IMR-90 (cell line): ENCODE measurements around the gene LOXL4. TPM values are rescaled to one million over a fixed set of nuclear protein-coding genes. Genes with fewer than 3 reads are reported as not detected.

Source experiments
- ATAC-seq: fragments of 200-7000 bp; cut with Tn5 transposase; 2 replicates; pipeline ENCODE4 v1.9.1; 2020; ENCODE audit warnings: low read depth, mild to moderate bottlenecking, moderate library complexity
- BruUV-seq: library from RNA; stranded (reverse); fragments of 400-500 nt; replicated peaks from 2 replicates; lab custom pipeline; 2021; lab: Mats Ljungman, UMichigan
- CTCF ChIA-PET: fragments of 300-600 bp; formaldehyde crosslinking; extraction: SDS; loops from one replicate; lab custom pipeline; 2021; ENCODE audit warnings: antibody characterized with exemption; lab: Yijun Ruan, JAX
- POLR2A ChIA-PET: fragments of 300-600 bp; sonication (Branson Sonifier 250); formaldehyde crosslinking; loops from one replicate; lab custom pipeline; 2022; ENCODE audit warnings: antibody characterized with exemption; ENCODE audit not compliant: unreplicated experiment; lab: Charles Lee
- DNase-seq: peaks from one replicate; pipeline ENCODE4 v3.0.0; 2013
- H2AFZ ChIP-seq: replicated peaks from 2 replicates; pipeline ENCODE3; 2013; ENCODE audit warnings: low read length, mild to moderate bottlenecking; ENCODE audit not compliant: poor library complexity
- H2AK5ac ChIP-seq: 2 replicates; pipeline ENCODE4 v1.6.1; 2013; ENCODE audit warnings: low read depth, low read length, inconsistent platforms
- H2AK9ac ChIP-seq: replicated peaks from 2 replicates; pipeline ENCODE3; 2013; ENCODE audit warnings: mild to moderate bottlenecking, low read depth, low read length, moderate library complexity; ENCODE audit not compliant: poor library complexity
- H2BK120ac ChIP-seq: 2 replicates; pipeline ENCODE4 v1.6.1; 2013; ENCODE audit warnings: low read depth, low read length, inconsistent platforms
- H2BK15ac ChIP-seq: 3 replicates; pipeline ENCODE4 v1.6.1; 2013; ENCODE audit warnings: low read depth, low read length, inconsistent platforms
- H2BK20ac ChIP-seq: 2 replicates; pipeline ENCODE4 v1.6.1; 2013; ENCODE audit warnings: low read depth, mild to moderate bottlenecking, inconsistent platforms, low read length, moderate library complexity
- H2BK5ac ChIP-seq: 2 replicates; pipeline ENCODE4 v1.6.1; 2013; ENCODE audit warnings: mild to moderate bottlenecking, low read depth, low read length, inconsistent platforms; ENCODE audit not compliant: poor library complexity, severe bottlenecking
- H3K14ac ChIP-seq: replicated peaks from 2 replicates; pipeline ENCODE4 v1.6.1; 2013; ENCODE audit warnings: low read depth, low read length, inconsistent platforms
- H3K18ac ChIP-seq: 2 replicates; pipeline ENCODE4 v1.6.1; 2013; ENCODE audit warnings: low read depth, low read length, control low read depth
- H3K23ac ChIP-seq: 2 replicates; pipeline ENCODE4 v1.6.1; 2013; ENCODE audit warnings: low read depth, low read length, inconsistent platforms
- H3K27ac ChIP-seq: 2 replicates; pipeline ENCODE4 v1.5.1; 2013; ENCODE audit warnings: mild to moderate bottlenecking, control low read depth, low read length; ENCODE audit not compliant: insufficient read depth
- H3K27me3 ChIP-seq: 2 replicates; pipeline ENCODE4 v1.6.1; 2013; ENCODE audit warnings: low read length; ENCODE audit not compliant: control insufficient read depth, insufficient read depth
- H3K36me3 ChIP-seq: 2 replicates; pipeline ENCODE4 v1.6.1; 2013; ENCODE audit warnings: low read length, mixed read lengths; ENCODE audit not compliant: control insufficient read depth, insufficient read depth
- H3K4ac ChIP-seq: 2 replicates; pipeline ENCODE4 v1.6.1; 2013; ENCODE audit warnings: low read depth, low read length, inconsistent platforms
- H3K4me1 ChIP-seq: 2 replicates; pipeline ENCODE4 v1.6.1; 2013; ENCODE audit warnings: low read length, mixed read lengths; ENCODE audit not compliant: control insufficient read depth, insufficient read depth
- H3K4me2 ChIP-seq: 2 replicates; pipeline ENCODE4 v1.6.1; 2013; ENCODE audit warnings: low read depth, mild to moderate bottlenecking, control low read depth, low read length, moderate library complexity
- H3K4me3 ChIP-seq: 2 replicates; pipeline ENCODE4 v1.5.1; 2013; ENCODE audit warnings: low read depth, mild to moderate bottlenecking, control low read depth, low read length, moderate library complexity; ENCODE audit not compliant: insufficient read depth
- H3K56ac ChIP-seq: 2 replicates; pipeline ENCODE4 v1.6.1; 2013; ENCODE audit warnings: low read length, inconsistent platforms; ENCODE audit not compliant: insufficient read depth; ENCODE audit errors: extremely low read depth
- H3K79me1 ChIP-seq, 2 experiments: 2 replicates each; pipeline ENCODE4 v1.6.1; 2013; ENCODE audit warnings: low read length in 2 of 2, inconsistent platforms in 1 of 2, low read depth in 1 of 2
- H3K9ac ChIP-seq: 2 replicates; pipeline ENCODE4 v1.6.1; 2013; ENCODE audit warnings: low read depth, low read length, control low read depth
- H3K9me1 ChIP-seq: 2 replicates; pipeline ENCODE4 v1.6.1; 2013; ENCODE audit warnings: low read length, inconsistent platforms; ENCODE audit not compliant: insufficient read depth
- H3K9me3 ChIP-seq: 2 replicates; pipeline ENCODE4 v1.6.1; 2013; ENCODE audit warnings: low read length; ENCODE audit not compliant: control insufficient read depth, insufficient read depth
- H4K20me1 ChIP-seq: 2 replicates; pipeline ENCODE4 v1.6.1; 2013; ENCODE audit warnings: low read length, inconsistent platforms; ENCODE audit not compliant: insufficient read depth
- H4K5ac ChIP-seq: 2 replicates; pipeline ENCODE4 v1.6.1; 2013; ENCODE audit warnings: mild to moderate bottlenecking, low read depth, low read length, control low read depth
- H4K8ac ChIP-seq, 2 experiments: 2 replicates each; pipeline ENCODE4 v1.6.1; 2013; ENCODE audit warnings: low read depth in 2 of 2, low read length in 2 of 2, control low read depth in 1 of 2, inconsistent platforms in 1 of 2
- H4K91ac ChIP-seq: 2 replicates; pipeline ENCODE4 v1.6.1; 2013; ENCODE audit warnings: low read depth, low read length, inconsistent platforms; ENCODE audit not compliant: insufficient read depth
- FOS ChIP-seq: fragments of 150-350 bp; IDR thresholded peaks from 2 replicates; pipeline ENCODE4 v1.6.1; 2016; ENCODE audit warnings: low read depth, low read length
- WGBS, 2 experiments: methylation state at CpG; one replicate each; pipeline versions ENCODE4 v1.1.5 to v1.1.7; 2013; ENCODE audit warnings: missing lambda C conversion rate in 2 of 2; ENCODE audit not compliant: insufficient read length in 1 of 2; ENCODE audit errors: extremely low coverage in 2 of 2; 5-methylcytosine and 5-hydroxymethylcytosine counted together
- dilution Hi-C: fragments of 300-500 bp; cut with HindIII; formaldehyde crosslinking; loops from one replicate; pipeline ENCODE4 v1.14.3; 2018; ENCODE audit warnings: low sequenced_read_pairs; ENCODE audit not compliant: unreplicated experiment
- in situ Hi-C: fragments of 300-500 bp; cut with MboI; formaldehyde crosslinking; loops from 3 replicates; pipeline ENCODE4 v1.14.3; 2019; ENCODE audit warnings: low sequenced_read_pairs, inconsistent platforms, mixed read lengths
- intact Hi-C: fragments of 100-400 bp; cut with micrococcal nuclease; formaldehyde crosslinking; loops from 2 replicates; pipeline ENCODE4 v1.10.0; 2022
- polyA plus RNA-seq, 3 experiments: library from polyadenylated mRNA; depleted of rRNA; stranded (reverse); fragments of >200 nt; gene quantifications; 2 replicates each; pipeline ENCODE4 v1.2.3, GENCODE V29; 2012; ENCODE audit warnings: low replicate concordance in 1 of 3
- total RNA-seq: library from RNA; depleted of rRNA; stranded (reverse); fragments of >200 nt; gene quantifications from 2 replicates; pipeline ENCODE4 v1.2.3, GENCODE V29; 2012

The LOXL4 gene
- total and polyA plus RNA-seq, 2 of the 4 experiments (the other 2 are of a cell fraction): 20.8 to 26.7 TPM

DNA sequence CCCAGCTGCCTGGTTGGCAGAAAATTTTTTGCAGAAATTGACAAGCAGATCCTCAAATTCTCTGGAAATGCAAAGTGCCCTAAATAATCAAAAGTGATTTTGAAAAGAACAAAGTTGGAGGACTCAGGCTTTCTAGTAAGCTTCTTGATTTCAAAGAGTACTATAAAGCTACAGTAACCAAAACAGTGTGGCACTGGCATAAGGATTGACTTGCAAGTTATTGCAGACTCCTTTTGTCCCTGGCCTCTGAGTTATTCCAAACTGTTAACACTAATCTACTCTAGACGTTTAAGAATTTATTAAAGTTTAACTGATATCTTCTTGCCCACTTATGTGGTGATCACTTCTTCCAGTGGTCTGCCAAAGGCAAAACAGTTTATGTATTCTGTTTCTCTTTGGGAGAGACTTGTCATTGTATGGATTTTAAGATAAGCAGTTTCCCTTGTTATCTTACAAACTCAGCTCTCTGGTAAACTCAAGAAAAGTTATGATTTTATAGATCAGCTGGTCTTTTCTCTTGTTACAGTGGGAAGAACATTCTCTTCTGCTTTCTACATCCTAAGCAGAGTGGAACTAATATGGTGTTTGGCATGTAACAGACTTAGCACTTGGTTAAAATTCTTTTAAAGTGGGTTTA, 41.4 kb downstream of the LOXL4 start:
- no peak for ATAC-seq

More for the DNA sequence above, 41.4 kb downstream of the LOXL4 start:
- Histone ChIP-seq H4K20me1 (peaks cover 14% of the 10 kb centered on the region), H2AK5ac (no peak overlapping the region), H3K4me3 (no peak overlapping the region), H2BK15ac (no peak overlapping the region), H2BK5ac (no peak overlapping the region), H3K4me1 (peaks cover 10% of the 10 kb centered on the region), H2BK120ac (no peak overlapping the region), H2AFZ (no peak overlapping the region), H4K5ac (no peak overlapping the region), H3K79me1 (peaks cover 16 to 21% of the 10 kb centered on the region in 2 experiments), H3K4ac (no peak overlapping the region), H3K9me1 (peaks cover 7% of the 10 kb centered on the region), H3K14ac (no peak overlapping the region), H3K4me2 (no peak overlapping the region), H3K56ac (no peak overlapping the region), H4K8ac (no peak overlapping the region), H2AK9ac (no peak overlapping the region), H3K27ac (no peak overlapping the region), H3K23ac (no peak overlapping the region), H2BK20ac (no peak overlapping the region), H3K36me3 (no peaks in the 10 kb centered on the region), H3K9me3 (no peaks in the 10 kb centered on the region), H3K9ac (no peak overlapping the region), H3K27me3 (no peaks in the 10 kb centered on the region), H3K18ac (no peak overlapping the region), H4K91ac (no peak overlapping the region)
- POLR2A ChIA-PET: no interaction called here
- DNase-seq: no peak
- WGBS, 2 experiments: no CpG with 5 or more reads among the region's 1 CpG
- BruUV-seq: no TSS peak
- intact Hi-C loops: loop anchor here (5.0 kb wide), 1 partner anchor 54 kb away; no protein-coding TSS in a partner anchor
- CTCF ChIA-PET: no interaction called here
- TF ChIP-seq FOS: no peak
- in situ Hi-C loops: no loop called here
- dilution Hi-C loops: no loop called here
